D721Med (cell line): ENCODE data around the gene NLRX1.
"Not testable (repeated sequence)": the region's sequence is repeated elsewhere in the genome, so short reads cannot be mapped to it uniquely, and the experiment has no call there.

Source experiments
- DNase-seq: peaks from one replicate; pipeline ENCODE4 v3.0.0; 2011; ENCODE audit warnings: low spot score; ENCODE audit not compliant: insufficient read length
- FAIRE-seq: peaks from 2 replicates; lab custom pipeline; 2011; peaks lifted over from hg19 to GRCh38; lab: Jason Lieb, UNC
- TF ChIP-seq, protein P1 (sequence below): IDR thresholded peaks from 2 replicates; pipeline ENCODE4 v1.5.1; 2012; ENCODE audit warnings: mild to moderate bottlenecking, control low read depth; ENCODE audit not compliant: insufficient read depth; ENCODE audit errors: missing control alignments

NLRX1 gene

DNA sequence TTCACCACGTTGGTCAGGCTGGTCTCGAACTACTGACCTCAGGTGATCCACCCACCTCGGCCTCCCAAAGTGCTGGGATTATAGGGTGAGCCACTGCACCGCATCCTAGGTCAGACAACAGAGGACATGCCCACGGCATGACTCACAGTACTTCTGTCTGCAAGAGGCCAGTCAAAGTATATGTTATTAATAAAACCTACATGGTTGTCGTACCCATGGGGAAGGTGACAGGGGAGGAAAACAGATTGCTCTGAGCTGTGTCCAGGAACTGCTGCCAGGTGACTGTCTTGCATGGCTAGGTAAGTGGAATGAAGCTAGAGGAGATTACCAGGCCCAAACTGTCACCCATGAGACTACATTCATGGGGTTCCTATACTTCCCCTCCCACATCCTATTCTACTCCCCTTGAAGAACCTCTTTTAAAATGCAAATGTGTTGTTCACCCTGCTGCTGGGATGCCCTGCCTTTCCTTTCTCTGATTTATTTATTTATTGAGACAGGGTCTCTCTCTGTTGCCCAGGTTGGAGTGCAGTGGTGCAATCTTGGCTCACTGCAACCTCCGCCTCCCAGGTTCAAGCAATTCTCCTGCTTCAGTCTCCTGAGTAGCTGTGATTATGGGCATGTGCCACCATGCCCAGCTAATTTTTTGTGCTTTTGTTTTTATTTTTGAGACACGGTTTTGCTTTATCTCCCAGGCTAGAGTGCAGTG, 2.0 kb upstream of the NLRX1 start:
- TF ChIP-seq, protein P1, sequence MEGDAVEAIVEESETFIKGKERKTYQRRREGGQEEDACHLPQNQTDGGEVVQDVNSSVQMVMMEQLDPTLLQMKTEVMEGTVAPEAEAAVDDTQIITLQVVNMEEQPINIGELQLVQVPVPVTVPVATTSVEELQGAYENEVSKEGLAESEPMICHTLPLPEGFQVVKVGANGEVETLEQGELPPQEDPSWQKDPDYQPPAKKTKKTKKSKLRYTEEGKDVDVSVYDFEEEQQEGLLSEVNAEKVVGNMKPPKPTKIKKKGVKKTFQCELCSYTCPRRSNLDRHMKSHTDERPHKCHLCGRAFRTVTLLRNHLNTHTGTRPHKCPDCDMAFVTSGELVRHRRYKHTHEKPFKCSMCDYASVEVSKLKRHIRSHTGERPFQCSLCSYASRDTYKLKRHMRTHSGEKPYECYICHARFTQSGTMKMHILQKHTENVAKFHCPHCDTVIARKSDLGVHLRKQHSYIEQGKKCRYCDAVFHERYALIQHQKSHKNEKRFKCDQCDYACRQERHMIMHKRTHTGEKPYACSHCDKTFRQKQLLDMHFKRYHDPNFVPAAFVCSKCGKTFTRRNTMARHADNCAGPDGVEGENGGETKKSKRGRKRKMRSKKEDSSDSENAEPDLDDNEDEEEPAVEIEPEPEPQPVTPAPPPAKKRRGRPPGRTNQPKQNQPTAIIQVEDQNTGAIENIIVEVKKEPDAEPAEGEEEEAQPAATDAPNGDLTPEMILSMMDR: no peak
- FAIRE-seq: no peak
- no peak for DNase-seq

DNA sequence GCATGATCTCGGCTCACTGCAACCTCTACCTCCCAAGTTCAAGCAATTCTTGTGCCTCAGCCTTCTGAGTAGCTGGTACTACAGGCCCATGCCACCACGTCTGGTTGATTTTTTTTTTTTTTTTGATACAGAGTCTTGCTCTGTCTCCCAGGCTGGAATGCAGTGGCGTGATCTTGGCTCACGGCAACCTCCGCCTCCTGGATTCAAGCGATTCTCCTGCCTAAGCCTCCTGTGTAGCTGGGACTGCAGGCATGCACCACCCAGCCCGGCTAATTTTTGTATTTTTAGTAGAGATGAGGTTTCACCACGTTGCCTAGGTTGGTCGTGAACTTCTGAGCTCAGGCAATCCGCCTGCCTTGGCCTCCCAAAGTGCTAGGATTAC, 1.5 kb upstream of the NLRX1 start:
- DNase-seq, FAIRE-seq: not testable (repeated sequence)

DNA sequence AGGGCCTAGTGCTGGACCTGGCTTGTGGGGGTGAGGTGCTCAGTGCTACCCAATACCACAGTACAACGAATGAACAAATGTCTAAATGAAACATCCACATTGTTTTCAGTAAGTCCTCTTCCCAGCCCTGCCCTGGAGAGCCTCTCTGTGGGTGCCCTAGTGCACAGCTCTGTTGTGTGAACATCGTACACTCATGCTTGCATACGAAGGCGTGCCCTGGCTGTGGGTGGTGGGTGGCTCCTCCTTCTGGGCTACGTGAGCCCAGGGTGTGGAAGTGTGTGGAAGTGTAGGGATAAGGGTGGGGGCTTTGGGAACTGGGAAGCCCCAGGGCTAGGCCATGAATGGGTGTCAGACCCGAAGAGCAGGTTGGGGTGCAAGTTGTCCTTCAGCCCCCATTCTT, 592 bp upstream of the NLRX1 start:
- FAIRE-seq (no peak), DNase-seq (no peak)
- TF ChIP-seq, protein P1: no peak

DNA sequence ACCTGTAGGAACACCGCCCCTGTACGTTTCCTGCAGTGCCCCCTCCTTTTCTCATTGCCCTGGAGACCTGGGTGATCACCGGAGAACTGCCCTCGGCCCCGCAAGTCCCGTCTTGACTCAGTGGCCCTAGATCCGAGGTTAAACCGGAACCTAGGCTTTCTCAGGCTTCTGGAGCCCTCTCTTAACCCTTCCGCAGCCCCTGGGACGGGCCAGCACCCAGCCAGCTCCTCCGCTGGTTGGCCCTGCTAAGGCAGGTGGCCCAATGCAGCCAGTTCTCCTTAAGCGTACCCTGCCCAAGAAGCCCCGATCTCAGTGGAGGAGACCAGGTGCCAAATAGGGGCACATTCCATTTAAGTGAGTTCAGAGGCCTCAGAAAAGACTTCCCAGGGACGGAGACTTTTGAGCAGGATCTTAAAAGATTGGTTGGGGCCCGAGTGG, 776 bp downstream of the NLRX1 start:
- DNase-seq (no peak), FAIRE-seq (no peak)

DNA sequence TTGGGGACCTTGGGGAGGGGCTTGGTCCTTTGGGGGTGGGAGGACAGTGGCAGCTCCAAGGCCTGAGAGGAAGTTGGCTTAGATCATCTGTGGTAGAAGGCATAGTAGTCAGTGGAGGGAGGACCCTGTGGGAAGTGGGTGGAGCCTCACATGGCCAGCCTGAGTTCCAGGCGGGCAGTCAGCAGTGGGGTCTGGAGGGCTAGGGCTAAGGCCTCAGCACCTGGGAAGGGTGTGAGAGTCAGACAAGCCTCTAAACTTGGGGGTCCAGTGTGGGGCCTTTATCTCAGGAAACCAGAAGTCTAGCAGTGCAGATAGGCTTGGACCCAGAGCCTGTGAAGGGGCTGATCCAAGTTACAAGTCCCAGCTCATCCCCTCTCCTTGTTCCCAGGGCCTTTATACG, 4.0 kb downstream of the NLRX1 start:
- DNase-seq (no peak), FAIRE-seq (no peak)
- TF ChIP-seq, protein P1: no peak

More for the DNA sequence above, 776 bp downstream of the NLRX1 start:
- TF ChIP-seq, protein P1: no peak

DNA sequence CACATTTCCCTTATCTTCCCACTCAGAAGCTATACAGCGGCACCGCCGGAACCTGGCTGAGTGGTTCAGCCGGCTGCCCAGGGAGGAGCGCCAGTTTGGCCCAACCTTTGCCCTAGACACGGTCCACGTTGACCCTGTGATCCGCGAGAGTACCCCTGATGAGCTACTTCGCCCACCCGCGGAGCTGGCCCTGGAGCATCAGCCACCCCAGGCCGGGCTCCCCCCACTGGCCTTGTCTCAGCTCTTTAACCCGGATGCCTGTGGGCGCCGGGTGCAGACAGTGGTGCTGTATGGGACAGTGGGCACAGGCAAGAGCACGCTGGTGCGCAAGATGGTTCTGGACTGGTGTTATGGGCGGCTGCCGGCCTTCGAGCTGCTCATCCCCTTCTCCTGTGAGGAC, 4.9 kb downstream of the NLRX1 start:
- no peak for DNase-seq
- FAIRE-seq: no peak
- TF ChIP-seq, protein P1: no peak

DNA sequence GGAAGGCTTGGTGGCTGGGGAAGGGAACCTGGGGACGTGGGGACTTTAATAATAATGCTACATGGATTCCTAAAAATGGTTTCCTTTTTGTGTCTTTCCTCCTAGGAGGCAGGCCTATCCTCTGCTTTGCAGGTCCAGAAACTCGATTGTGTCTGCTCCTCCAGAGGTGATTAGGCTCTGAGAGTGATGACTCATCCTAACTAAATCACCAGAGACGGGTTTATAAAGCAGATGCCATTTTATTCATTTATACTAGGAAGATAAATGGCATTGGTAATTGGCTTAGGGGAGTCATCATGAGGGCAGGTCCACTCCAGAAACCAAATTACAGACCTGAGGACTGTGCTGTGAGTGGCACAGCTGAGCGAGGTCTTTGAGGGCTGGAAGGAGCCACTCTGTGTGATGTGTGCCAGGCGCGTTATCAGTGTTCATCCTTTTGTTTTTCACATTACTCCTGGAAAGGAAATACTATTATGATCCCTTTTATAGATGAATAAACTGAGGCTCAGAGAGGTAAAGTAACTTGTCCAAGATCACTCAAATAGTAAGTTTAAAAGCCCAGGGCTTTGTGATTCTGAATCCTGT, 7.1 kb downstream of the NLRX1 start:
- TF ChIP-seq, protein P1: no peak
- FAIRE-seq: no peak
- DNase-seq: peak; percentile 61
